ENCODE measurements around the gene ABHD12B.

GRCh38 chr14:50948205-50948604 is 76.4 kb downstream of the ABHD12B start:
- no peak for TF ChIP-seq CTCF (IDR thresholded peaks at IDR 0.05; ENCODE audit: low read length)
- TF ChIP-seq EZH2 (IDR thresholded peaks at IDR 0.05; ENCODE audit: borderline replicate concordance, low read length) = no peak
